Panc1 (cell line): Measurements from ENCODE around the gene ARCN1. TPM values are rescaled to one million over a fixed set of nuclear protein-coding genes. Genes with fewer than 3 reads are reported as not detected.

Source experiments
- ATAC-seq: fragments of 200-7000 bp; cut with Tn5 transposase; 2 replicates; pipeline ENCODE4 v1.9.1; 2020; ENCODE audit warnings: mild to moderate bottlenecking, moderate library complexity
- BruUV-seq: library from RNA; stranded (reverse); fragments of 400-500 nt; replicated peaks from 2 replicates; lab custom pipeline; 2021; lab: Mats Ljungman, UMichigan
- CTCF ChIA-PET: fragments of 300-600 bp; sonication (Branson Sonifier 250); formaldehyde crosslinking; loops from one replicate; lab custom pipeline; 2022; ENCODE audit warnings: antibody characterized with exemption; lab: Charles Lee
- POLR2A ChIA-PET: fragments of 300-600 bp; sonication (Branson Sonifier 250); formaldehyde crosslinking; loops from one replicate; lab custom pipeline; 2022; ENCODE audit warnings: antibody characterized with exemption; lab: Charles Lee
- DNase-seq: peaks from one replicate; pipeline ENCODE4 v3.0.0-alpha.2; 2010; ENCODE audit warnings: low read depth, low spot score
- H3K27ac ChIP-seq: 2 replicates; pipeline ENCODE4 v1.5.1; 2011; ENCODE audit warnings: mild to moderate bottlenecking, low read length, inconsistent platforms
- H3K27me3 ChIP-seq: fragments of 200-500 bp; sonication (Bioruptor generic); 2 replicates; pipeline ENCODE4 v1.6.0; 2014; ENCODE audit warnings: low read length, inconsistent platforms; ENCODE audit not compliant: control insufficient read depth, insufficient read depth
- H3K36me3 ChIP-seq: fragments of 200-500 bp; sonication (Bioruptor generic); 2 replicates; pipeline ENCODE4 v1.5.1; 2014; ENCODE audit warnings: inconsistent platforms, mild to moderate bottlenecking, low read length, moderate library complexity; ENCODE audit not compliant: control insufficient read depth, insufficient read depth
- H3K4me1 ChIP-seq: 2 replicates; pipeline ENCODE4 v1.5.1; 2011; ENCODE audit warnings: inconsistent platforms, mild to moderate bottlenecking, low read length, moderate library complexity; ENCODE audit not compliant: control insufficient read depth, insufficient read depth
- H3K4me3 ChIP-seq, 2 experiments: 2 replicates each; pipeline ENCODE4 v1.5.1; 2011 to 2012; ENCODE audit warnings: low read depth in 2 of 2, low read length in 2 of 2, mild to moderate bottlenecking in 2 of 2, inconsistent platforms in 1 of 2, moderate library complexity in 1 of 2
- H3K9me3 ChIP-seq: fragments of 200-500 bp; sonication (Bioruptor generic); 2 replicates; pipeline ENCODE4 v1.5.1; 2014; ENCODE audit warnings: low read depth, mild to moderate bottlenecking, inconsistent platforms, low read length, moderate library complexity; ENCODE audit not compliant: control insufficient read depth, insufficient read depth
- POLR2AphosphoS5 ChIP-seq: IDR thresholded peaks from 2 replicates; pipeline ENCODE4 v1.6.1; 2012; ENCODE audit warnings: mild to moderate bottlenecking, low read depth, low read length, moderate library complexity
- SIN3A ChIP-seq: IDR thresholded peaks from 2 replicates; pipeline ENCODE4 v1.6.1; 2012; ENCODE audit warnings: low read depth, mild to moderate bottlenecking, low read length, moderate library complexity, borderline replicate concordance; ENCODE audit not compliant: insufficient read depth
- TCF7L2 ChIP-seq: IDR thresholded peaks from 2 replicates; pipeline ENCODE4 v1.6.1; 2011; ENCODE audit warnings: mild to moderate bottlenecking, low read depth, low read length, inconsistent platforms
- in situ Hi-C: cut with HindIII; loops from 2 replicates; pipeline ENCODE4 v1.10.0; 2016; ENCODE audit warnings: low sequenced_read_pairs, low pct_unique_long_range_greater_than_20kb
- intact Hi-C: fragments of 100-400 bp; cut with micrococcal nuclease; formaldehyde crosslinking; loops from one replicate; pipeline ENCODE4 v1.10.0; 2022; ENCODE audit not compliant: unreplicated experiment
- total RNA-seq: library from RNA; stranded (reverse); gene quantifications from one replicate; pipeline ENCODE4 v1.2.1, GENCODE V29; 2021; ENCODE audit not compliant: unreplicated experiment
- TF ChIP-seq, protein P1 (sequence below), 2 experiments: IDR thresholded peaks; 2 replicates each; pipeline ENCODE4 v1.6.1; 2011 to 2012; ENCODE audit warnings: low read depth in 2 of 2, control low read depth in 1 of 2, low read length in 1 of 2, mild to moderate bottlenecking in 1 of 2, moderate library complexity in 1 of 2; ENCODE audit not compliant: insufficient read depth in 1 of 2
- TF ChIP-seq, protein P2 (sequence below): fragments of 450-650 bp; IDR thresholded peaks from 2 replicates; pipeline ENCODE4 v1.5.1; 2017; ENCODE audit warnings: mild to moderate bottlenecking

Gene ARCN1
- total RNA-seq, 1 experiment from 2014 or later: 197 TPM

DNA sequence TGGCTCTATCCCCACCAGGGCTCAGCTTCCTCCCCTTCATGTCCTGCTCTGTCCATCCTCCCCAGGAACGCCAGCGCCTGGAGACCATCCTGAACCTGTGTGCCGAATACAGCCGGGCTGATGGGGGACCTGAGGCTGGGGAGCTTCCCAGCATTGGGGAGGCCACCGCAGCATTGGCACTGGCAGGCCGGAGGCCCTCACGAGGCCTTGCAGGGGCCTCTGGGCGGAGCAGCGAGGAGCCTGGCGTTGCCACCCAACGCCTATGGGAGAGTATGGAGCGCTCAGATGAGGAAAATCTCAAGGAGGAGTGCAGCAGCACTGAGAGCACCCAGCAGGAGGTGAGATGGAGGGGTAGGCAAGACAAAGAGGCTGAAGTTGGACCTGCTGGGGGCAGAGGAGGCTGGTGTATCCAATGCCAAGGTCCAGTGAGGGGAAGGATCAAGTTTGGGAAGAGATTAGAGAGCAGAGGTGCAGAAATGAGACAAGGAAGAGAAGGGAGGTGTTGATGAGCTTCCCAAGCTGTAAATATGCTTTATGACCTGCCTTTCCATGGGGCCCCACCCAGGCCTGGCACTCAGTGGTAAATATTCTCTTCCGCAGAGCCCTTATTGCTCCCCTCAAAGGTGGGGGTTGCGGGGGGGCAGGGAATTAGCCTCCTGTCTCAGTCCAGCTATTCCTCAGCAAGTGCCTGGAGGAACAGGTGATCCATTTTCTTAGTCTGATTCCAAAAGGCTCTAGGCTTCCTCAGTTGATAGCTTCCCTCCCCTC is 59.1 kb downstream of the ARCN1 start:
- CTCF ChIA-PET: interaction anchor here (0.6 kb wide), 2 partner anchors 24 to 33 kb away, joined by 4 to 8 read pairs; no protein-coding TSS in a partner anchor

DNA sequence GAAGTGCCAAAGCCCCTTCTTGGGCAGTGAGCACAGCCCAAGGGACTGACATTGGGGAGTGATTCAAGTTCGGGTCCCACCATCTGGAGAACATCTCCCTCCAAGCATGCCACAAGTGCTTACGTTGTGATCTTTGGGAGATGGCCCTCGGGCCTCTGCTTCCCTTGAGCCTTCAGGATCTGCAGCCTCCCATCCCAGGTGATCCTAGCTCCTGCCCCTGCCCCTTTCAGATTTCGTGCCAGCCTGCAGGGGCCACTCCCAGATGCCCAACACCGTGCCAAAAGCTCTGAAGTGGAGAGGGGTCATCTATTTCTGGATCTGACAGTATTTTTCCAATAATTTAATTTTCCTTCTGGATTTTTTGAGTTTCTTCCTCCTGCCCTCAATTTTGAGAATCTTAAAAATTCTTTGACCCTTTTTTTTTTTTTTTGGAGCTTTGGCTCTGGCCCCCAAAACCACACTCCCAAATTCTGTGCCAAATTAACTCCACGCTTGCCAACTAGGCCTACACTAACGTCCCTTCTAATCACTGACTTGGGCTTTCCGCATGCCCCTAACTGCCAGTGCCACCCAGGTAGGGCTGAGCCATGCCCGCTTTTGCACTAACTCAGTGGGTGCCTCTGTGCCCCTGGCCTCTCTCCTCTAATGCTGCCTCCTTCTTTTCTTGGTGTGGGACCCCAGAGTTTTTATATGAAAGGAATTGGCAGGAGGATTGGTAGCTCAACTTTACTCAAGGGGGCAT is 60.5 kb downstream of the ARCN1 start:
- Histone ChIP-seq H3K27me3 (no peaks in the 10 kb centered on the region), H3K36me3 (peaks cover 9% of the 10 kb centered on the region; the same call in 1 of the 2 replicates), H3K4me1 (no peaks in the 10 kb centered on the region), H3K9me3 (no peaks in the 10 kb centered on the region), H3K27ac (no peak overlapping the region), H3K4me3 (no peak overlapping the region)
- DNase-seq (no peak), ATAC-seq (no peak)
- no TSS peak for BruUV-seq
- in situ Hi-C loops: no loop called here
- TF ChIP-seq SIN3A: no peak
- TF ChIP-seq, protein P1, sequence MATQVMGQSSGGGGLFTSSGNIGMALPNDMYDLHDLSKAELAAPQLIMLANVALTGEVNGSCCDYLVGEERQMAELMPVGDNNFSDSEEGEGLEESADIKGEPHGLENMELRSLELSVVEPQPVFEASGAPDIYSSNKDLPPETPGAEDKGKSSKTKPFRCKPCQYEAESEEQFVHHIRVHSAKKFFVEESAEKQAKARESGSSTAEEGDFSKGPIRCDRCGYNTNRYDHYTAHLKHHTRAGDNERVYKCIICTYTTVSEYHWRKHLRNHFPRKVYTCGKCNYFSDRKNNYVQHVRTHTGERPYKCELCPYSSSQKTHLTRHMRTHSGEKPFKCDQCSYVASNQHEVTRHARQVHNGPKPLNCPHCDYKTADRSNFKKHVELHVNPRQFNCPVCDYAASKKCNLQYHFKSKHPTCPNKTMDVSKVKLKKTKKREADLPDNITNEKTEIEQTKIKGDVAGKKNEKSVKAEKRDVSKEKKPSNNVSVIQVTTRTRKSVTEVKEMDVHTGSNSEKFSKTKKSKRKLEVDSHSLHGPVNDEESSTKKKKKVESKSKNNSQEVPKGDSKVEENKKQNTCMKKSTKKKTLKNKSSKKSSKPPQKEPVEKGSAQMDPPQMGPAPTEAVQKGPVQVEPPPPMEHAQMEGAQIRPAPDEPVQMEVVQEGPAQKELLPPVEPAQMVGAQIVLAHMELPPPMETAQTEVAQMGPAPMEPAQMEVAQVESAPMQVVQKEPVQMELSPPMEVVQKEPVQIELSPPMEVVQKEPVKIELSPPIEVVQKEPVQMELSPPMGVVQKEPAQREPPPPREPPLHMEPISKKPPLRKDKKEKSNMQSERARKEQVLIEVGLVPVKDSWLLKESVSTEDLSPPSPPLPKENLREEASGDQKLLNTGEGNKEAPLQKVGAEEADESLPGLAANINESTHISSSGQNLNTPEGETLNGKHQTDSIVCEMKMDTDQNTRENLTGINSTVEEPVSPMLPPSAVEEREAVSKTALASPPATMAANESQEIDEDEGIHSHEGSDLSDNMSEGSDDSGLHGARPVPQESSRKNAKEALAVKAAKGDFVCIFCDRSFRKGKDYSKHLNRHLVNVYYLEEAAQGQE (IDR thresholded peaks at IDR 0.05; ENCODE audit: insufficient read depth in 1 of 2, low read depth in 2 of 2, low read length in 1 of 2): no peak
- ChIA-PET CTCF (no interaction called here), POLR2A (interaction anchor here (0.6 kb wide), 1 partner anchor 234 kb away, joined by 10 read pairs; no protein-coding TSS in a partner anchor)
- intact Hi-C loops: no loop called here

More for the DNA sequence above, 59.1 kb downstream of the ARCN1 start:
- H3K9me3 ChIP-seq: no peaks in the 10 kb centered on the region
- no peak overlapping the region for H3K4me3 ChIP-seq
- POLR2A ChIA-PET: no interaction called here
- in situ Hi-C loops (no loop called here), intact Hi-C loops (no loop called here)
- no peaks in the 10 kb centered on the region for H3K27me3 ChIP-seq
- no peaks in the 10 kb centered on the region for H3K4me1 ChIP-seq
- peaks cover 7% of the 10 kb centered on the region; the same call in 1 of the 2 replicates for H3K36me3 ChIP-seq
- TF ChIP-seq, protein P2, sequence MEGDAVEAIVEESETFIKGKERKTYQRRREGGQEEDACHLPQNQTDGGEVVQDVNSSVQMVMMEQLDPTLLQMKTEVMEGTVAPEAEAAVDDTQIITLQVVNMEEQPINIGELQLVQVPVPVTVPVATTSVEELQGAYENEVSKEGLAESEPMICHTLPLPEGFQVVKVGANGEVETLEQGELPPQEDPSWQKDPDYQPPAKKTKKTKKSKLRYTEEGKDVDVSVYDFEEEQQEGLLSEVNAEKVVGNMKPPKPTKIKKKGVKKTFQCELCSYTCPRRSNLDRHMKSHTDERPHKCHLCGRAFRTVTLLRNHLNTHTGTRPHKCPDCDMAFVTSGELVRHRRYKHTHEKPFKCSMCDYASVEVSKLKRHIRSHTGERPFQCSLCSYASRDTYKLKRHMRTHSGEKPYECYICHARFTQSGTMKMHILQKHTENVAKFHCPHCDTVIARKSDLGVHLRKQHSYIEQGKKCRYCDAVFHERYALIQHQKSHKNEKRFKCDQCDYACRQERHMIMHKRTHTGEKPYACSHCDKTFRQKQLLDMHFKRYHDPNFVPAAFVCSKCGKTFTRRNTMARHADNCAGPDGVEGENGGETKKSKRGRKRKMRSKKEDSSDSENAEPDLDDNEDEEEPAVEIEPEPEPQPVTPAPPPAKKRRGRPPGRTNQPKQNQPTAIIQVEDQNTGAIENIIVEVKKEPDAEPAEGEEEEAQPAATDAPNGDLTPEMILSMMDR: no peak
- TF ChIP-seq TCF7L2: no peak
- TF ChIP-seq, protein P1 (IDR thresholded peaks at IDR 0.05; ENCODE audit: insufficient read depth in 1 of 2, low read depth in 2 of 2, low read length in 1 of 2): no peak
- no peak for TF ChIP-seq POLR2AphosphoS5
- no peak for TF ChIP-seq SIN3A
- no peak overlapping the region for H3K27ac ChIP-seq
- ATAC-seq (no peak), DNase-seq (no peak)
- BruUV-seq: no TSS peak
